HL-60 (cell line): ENCODE data around the gene MAN1A2.

Experiments
- CTCF ChIP-seq: IDR thresholded peaks from one replicate; pipeline ENCODE4 v1.5.1; 2011; ENCODE audit warnings: low read length, control low read depth, inconsistent platforms; ENCODE audit not compliant: insufficient read depth
- POLR2AphosphoS5 ChIP-seq: IDR thresholded peaks from 2 replicates; pipeline ENCODE4 v1.6.1; 2012; ENCODE audit warnings: low read depth
- SPI1 ChIP-seq: IDR thresholded peaks from 2 replicates; pipeline ENCODE4 v1.6.1; 2012; ENCODE audit warnings: low read depth, mild to moderate bottlenecking, borderline replicate concordance

DNA sequence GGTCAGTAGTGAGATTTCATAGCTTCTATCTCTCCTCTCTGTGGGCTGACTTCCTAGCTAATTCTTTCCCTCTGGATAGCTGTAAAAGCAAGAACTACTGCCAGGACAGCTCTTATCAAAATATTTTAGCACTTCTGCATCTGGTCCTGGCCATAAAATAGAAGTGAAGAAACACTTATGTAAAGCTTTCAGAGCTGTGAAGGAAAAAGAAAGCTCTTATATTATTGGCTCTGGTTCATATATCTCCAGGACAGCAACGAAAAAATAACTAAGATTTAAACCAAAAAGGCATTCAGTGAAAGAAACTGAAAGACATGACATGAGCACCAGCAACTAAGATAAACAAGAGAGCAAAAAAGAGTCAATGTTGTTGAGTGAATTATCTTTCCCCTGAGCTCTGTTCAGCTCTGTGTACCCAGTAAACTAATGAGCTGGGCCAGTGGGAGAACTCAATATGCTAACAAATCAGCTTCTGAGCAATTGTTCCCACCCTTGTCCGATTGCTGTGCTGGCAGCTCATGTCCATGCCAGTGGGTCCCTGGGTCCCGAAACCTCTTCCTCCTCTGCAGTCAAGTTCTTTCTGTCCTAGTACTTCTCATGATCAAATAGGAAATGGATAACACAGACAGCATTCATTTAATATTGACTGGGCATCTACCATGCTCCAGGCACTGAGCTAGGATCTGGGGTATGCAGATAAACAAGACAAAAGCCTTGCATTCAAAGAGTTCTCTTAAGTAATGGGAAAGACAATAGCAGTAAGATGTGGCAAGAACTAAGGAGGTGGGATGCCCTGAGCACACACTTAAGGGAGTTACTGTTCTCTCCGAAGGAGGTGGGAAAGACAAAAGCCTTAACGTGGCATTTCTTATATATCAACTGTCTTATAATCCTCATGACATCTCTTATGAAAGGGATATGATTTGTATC is 45.3 kb upstream of the MAN1A2 start:
- TF ChIP-seq CTCF (no peak), POLR2AphosphoS5 (no peak), SPI1 (no peak)
